Adrenal gland (tissue), 5 donors: ENCODE data around the gene SFT2D1.

ENCODE experiments used
- CTCF ChIP-seq, 6 experiments: fragments of 450-650 bp in 4 of 6; fragments of 200-600 bp in 2 of 6; sonication (generic) in 1 of 6; IDR thresholded peaks; 1 replicate in 5 of 6; 2 replicates in 1 of 6; pipeline versions ENCODE4 v1.5.1 to v1.8.0; 2016 to 2021; ENCODE audit warnings: antibody characterized with exemption in 6 of 6, mild to moderate bottlenecking in 2 of 6, moderate library complexity in 1 of 6
- POLR2A ChIP-seq, 2 donors: fragments of 450-650 bp; IDR thresholded peaks; one replicate each; pipeline ENCODE4 v1.6.1; 2017; ENCODE audit warnings: antibody characterized with exemption in 2 of 2, mild to moderate bottlenecking in 2 of 2, moderate library complexity in 1 of 2
- donor health status: DM: no; HTN: no; CAD: no.

GRCh38 chr6:166352923-166353322 is 10.6 kb upstream of the SFT2D1 start:
- TF ChIP-seq POLR2A (IDR thresholded peaks at IDR 0.05) (no peak), CTCF (IDR thresholded peaks at IDR 0.05) (no peak)
